Spleen (tissue), 11 donors: ENCODE results near the gene C6orf62. TPM values are rescaled to one million over a fixed set of nuclear protein-coding genes. Genes with fewer than 3 reads are reported as not detected.
"Not testable (repeated sequence)": the region's sequence is repeated elsewhere in the genome, so short reads cannot be mapped to it uniquely, and the experiment has no call there.

Experiments
- DNase-seq: peaks from one replicate; pipeline ENCODE4 v3.0.0-alpha.2; 2020
- H3K27ac ChIP-seq, 8 donors: fragments of 200-600 bp; sonication (generic) in 7 of 8; 1 replicate in 4 of 8; 2 replicates in 4 of 8; pipeline versions ENCODE4 v1.5.0 to v1.8.0; 2016 to 2021; ENCODE audit warnings: inconsistent platforms in 4 of 8, mild to moderate bottlenecking in 4 of 8, moderate library complexity in 1 of 8
- H3K27me3 ChIP-seq, 7 donors: fragments of 200-600 bp; sonication (generic) in 6 of 7; replicated peaks in 1 of 7; 1 replicate in 4 of 7; 2 replicates in 3 of 7; pipeline versions ENCODE4 v1.5.0 to v1.8.0; 2016 to 2021; ENCODE audit warnings: inconsistent platforms in 3 of 7, mild to moderate bottlenecking in 1 of 7
- H3K36me3 ChIP-seq, 6 donors: fragments of 200-600 bp; sonication (generic) in 5 of 6; 1 replicate in 4 of 6; 2 replicates in 2 of 6; pipeline versions ENCODE4 v1.5.0 to v1.8.0; 2016 to 2021; ENCODE audit warnings: inconsistent platforms in 2 of 6
- H3K4me1 ChIP-seq, 6 donors: fragments of 200-600 bp; sonication (generic) in 5 of 6; 1 replicate in 3 of 6; 2 replicates in 3 of 6; pipeline versions ENCODE4 v1.5.0 to v1.8.0; 2016 to 2021; ENCODE audit warnings: inconsistent platforms in 3 of 6
- H3K4me3 ChIP-seq, 8 donors: fragments of 200-600 bp; sonication (generic) in 7 of 8; 1 replicate in 4 of 8; 2 replicates in 4 of 8; pipeline versions ENCODE4 v1.5.0 to v1.8.0; 2016 to 2021; ENCODE audit warnings: inconsistent platforms in 4 of 8, mild to moderate bottlenecking in 4 of 8, moderate library complexity in 2 of 8
- H3K9me3 ChIP-seq, 8 donors: fragments of 200-600 bp; sonication (generic) in 7 of 8; 1 replicate in 4 of 8; 2 replicates in 4 of 8; pipeline versions ENCODE4 v1.5.0 to v1.8.0; 2016 to 2021; ENCODE audit warnings: inconsistent platforms in 4 of 8
- CTCF ChIP-seq, 11 experiments: fragments of 200-600 bp in 7 of 11; fragments of 450-650 bp in 4 of 11; sonication (generic) in 4 of 11; IDR thresholded peaks in 8 of 11; conservative IDR thresholded peaks in 3 of 11; 1 replicate in 7 of 11; 2 replicates in 4 of 11; pipeline versions ENCODE4 v1.4.0 to v1.8.0; 2016 to 2021; ENCODE audit warnings: antibody characterized with exemption in 11 of 11, inconsistent platforms in 4 of 11, mild to moderate bottlenecking in 1 of 11
- POLR2A ChIP-seq, 3 donors: fragments of 450-650 bp; IDR thresholded peaks; one replicate each; pipeline ENCODE4 v1.5.1; 2017; ENCODE audit warnings: antibody characterized with exemption in 3 of 3, mild to moderate bottlenecking in 1 of 3
- POLR2AphosphoS5 ChIP-seq, 3 donors: sonication (generic); formaldehyde crosslinking; IDR thresholded peaks; one replicate each; pipeline ENCODE4 v1.5.1; 2017; ENCODE audit warnings: antibody characterized with exemption in 3 of 3
- WGBS, 5 donors: extraction: QIAGEN DNeasy Blood & Tissue Kit in 3 of 5; methylation state at CpG; one replicate each; pipeline versions ENCODE4 v1.1.5 to v1.1.7; 2013 to 2018; 5-methylcytosine and 5-hydroxymethylcytosine counted together
- intact Hi-C: fragments of 100-400 bp; cut with DNase I; formaldehyde crosslinking; loops from one replicate; pipeline ENCODE4 v1.15.0; 2023; ENCODE audit warnings: low total_unique reads
- polyA plus RNA-seq, 3 donors: library from polyadenylated mRNA; stranded (reverse); fragments of 200-250 nt; gene quantifications; one replicate each; pipeline ENCODE4 v1.2.1, GENCODE V29; 2013
- total RNA-seq, 7 donors: library from RNA; depleted of rRNA in 3 of 7; stranded (reverse); fragments of >200 nt in 3 of 7; fragmentation: NEBNext Ultra II Directional in 4 of 7; extraction: Animal tissue kit (Norgen Biotek cat#: 25700) in 4 of 7; gene quantifications; one replicate each; pipeline versions ENCODE4 v1.1.0 to v1.2.1, GENCODE V29; 2016 to 2021
- donor health status: healthy with polysubstance abuse.
- donor health status: DM: no; HTN: no; CAD: no; lungs with moderate emphysema.
- donor health status: DM: no; HTN: no; CAD: no.
- donor health status: Bipolar disorder and iron deficiency.
- donor health status: healthy.
- donor health status: DM: no; HTN: no; CAD: no.
- donor health status: DM: yes; HTN: yes; CAD: no.

The C6orf62 gene
- total and polyA plus RNA-seq, 10 donors: 75.5 to 193 (median 136) TPM

- no peak for TF ChIP-seq POLR2AphosphoS5 (IDR thresholded peaks at IDR 0.05)
- no peak for TF ChIP-seq POLR2A (IDR thresholded peaks at IDR 0.05)
- no peak for TF ChIP-seq CTCF (IDR thresholded peaks at IDR 0.05 in 8 of 11, conservative IDR thresholded peaks at IDR 0.05 in 3 of 11)
- Histone ChIP-seq H3K4me3 (no peak overlapping the region), H3K4me1 (peaks cover 4 to 17% (median 12%) of the 10 kb centered on the region in 6 donors), H3K36me3 (peaks cover 0 to 6% (median 0%) of the 10 kb centered on the region in 6 donors), H3K27ac (no peak overlapping the region), H3K27me3 (no peaks in the 10 kb centered on the region), H3K9me3 (peaks cover 0 to 58% (median 39%) of the 10 kb centered on the region in 8 donors)
- DNase-seq: no peak
- intact Hi-C loops: no loop called here
- 90 to 96% (median 92%) methylated on average over 6 of the region's 6 CpGs for whole genome bisulfite sequencing, 5 donors
These were observed 46.3 kb downstream of the C6orf62 start for GRCh38 chr6:24672620-24673182.

- peaks cover 6 to 25% (median 18%) of the 10 kb centered on the region in 6 donors for H3K4me1 ChIP-seq
- H3K36me3 ChIP-seq, intact Hi-C loops, H3K4me3 ChIP-seq, H3K27me3 ChIP-seq, DNase-seq, H3K27ac ChIP-seq: not testable (repeated sequence)
- WGBS, 5 donors: 94 to 98% (median 94%) methylated on average over 4 of the region's 4 CpGs
- peaks cover 0 to 58% (median 39%) of the 10 kb centered on the region in 8 donors for H3K9me3 ChIP-seq
These were observed 47.9 kb downstream of the C6orf62 start for GRCh38 chr6:24671077-24671476.

- Histone ChIP-seq H3K9me3 (peaks cover 0 to 58% (median 39%) of the 10 kb centered on the region in 8 donors), H3K4me1 (peaks cover 11 to 31% (median 24%) of the 10 kb centered on the region in 6 donors)
- intact Hi-C loops, DNase-seq, H3K36me3 ChIP-seq, H3K4me3 ChIP-seq, H3K27me3 ChIP-seq, H3K27ac ChIP-seq: not testable (repeated sequence)
These were observed 48.5 kb downstream of the C6orf62 start for GRCh38 chr6:24670492-24670891.

- peaks cover 20 to 46% (median 39%) of the 10 kb centered on the region in 6 donors for H3K4me1 ChIP-seq
- no peak overlapping the region for H3K27ac ChIP-seq
- TF ChIP-seq POLR2A (IDR thresholded peaks at IDR 0.05) (no peak), POLR2AphosphoS5 (IDR thresholded peaks at IDR 0.05) (no peak), CTCF (IDR thresholded peaks at IDR 0.05 in 8 of 11, conservative IDR thresholded peaks at IDR 0.05 in 3 of 11) (no peak)
- no peaks in the 10 kb centered on the region for H3K27me3 ChIP-seq
- peaks cover 0 to 46% (median 32%) of the 10 kb centered on the region in 8 donors for H3K9me3 ChIP-seq
- peaks cover 0 to 12% (median under 1%) of the 10 kb centered on the region in 6 donors for H3K36me3 ChIP-seq
- intact Hi-C loops: no loop called here
- H3K4me3 ChIP-seq: peak overlapping the region in 1 of 8 donors; percentile 15
- DNase-seq: no peak
- 92 to 97% (median 95%) methylated on average over 9 of the region's 9 CpGs for WGBS, 5 donors
These were observed 50.0 kb downstream of the C6orf62 start for GRCh38 chr6:24668997-24669361.

- H3K36me3 ChIP-seq: peaks cover 0 to 17% (median 6%) of the 10 kb centered on the region in 6 donors
- H3K27ac ChIP-seq: peak overlapping the region in 4 of 8 donors; percentile 93 to 95 (median 94)
- WGBS, 5 donors: 91 to 97% (median 96%) methylated on average over 18 of the region's 18 CpGs
- H3K9me3 ChIP-seq: peaks cover 0 to 40% (median 26%) of the 10 kb centered on the region in 8 donors
- H3K27me3 ChIP-seq, intact Hi-C loops, DNase-seq: not testable (repeated sequence)
- H3K4me3 ChIP-seq: peak overlapping the region in 4 of 8 donors; percentile 71 to 93 (median 88)
- H3K4me1 ChIP-seq: peaks cover 23 to 52% (median 44%) of the 10 kb centered on the region in 6 donors
These were observed 50.6 kb downstream of the C6orf62 start for GRCh38 chr6:24668066-24668996.
